ENCODE data around the gene TPSAB1.
"Not testable (repeated sequence)": the region's sequence is repeated elsewhere in the genome, so short reads cannot be mapped to it uniquely, and the experiment has no call there.

Gene TPSAB1

GRCh38 chr16:1240436-1240835 is at the start of gene TPSAB1:
Gene TPSAB1, plus strand, starts transcription at chr16:1240705. Its CDS starts 234 bp downstream, at chr16:1240939.
- DNase-seq (ENCODE audit: low read depth); H3K4me3 ChIP-seq (ENCODE audit: low read depth, low read length): not testable (repeated sequence)

- not testable (repeated sequence) for DNase-seq (ENCODE audit: low read depth); H3K4me3 ChIP-seq (ENCODE audit: low read depth, low read length)
Observed at GRCh38 chr16:1190789-1191188, 49.7 kb upstream of the TPSAB1 start.

- no peak overlapping the region for H3K4me3 ChIP-seq (ENCODE audit: low read depth, low read length)
- no peak for DNase-seq (ENCODE audit: low read depth)
Observed at GRCh38 chr16:1192384-1193073, 48.0 kb upstream of the TPSAB1 start.

- no peak overlapping the region for H3K4me3 ChIP-seq (ENCODE audit: low read depth, low read length)
- no peak for DNase-seq (ENCODE audit: low read depth)
Observed at GRCh38 chr16:1193143-1193824, 47.2 kb upstream of the TPSAB1 start.

GRCh38 chr16:1193825-1194581 is 46.5 kb upstream of the TPSAB1 start:
- no peak overlapping the region for H3K4me3 ChIP-seq (ENCODE audit: low read depth, low read length)
- DNase-seq (ENCODE audit: low read depth) = no peak

GRCh38 chr16:1194665-1195392 is 45.7 kb upstream of the TPSAB1 start:
- no peak for DNase-seq (ENCODE audit: low read depth)
- H3K4me3 ChIP-seq (ENCODE audit: low read depth, low read length) = no peak overlapping the region

GRCh38 chr16:1195393-1195666 is 45.2 kb upstream of the TPSAB1 start:
- H3K4me3 ChIP-seq (ENCODE audit: low read depth, low read length) = no peak overlapping the region
- no peak for DNase-seq (ENCODE audit: low read depth)

GRCh38 chr16:1196494-1196893 is 44.0 kb upstream of the TPSAB1 start:
- DNase-seq (ENCODE audit: low read depth) = no peak
- H3K4me3 ChIP-seq (ENCODE audit: low read depth, low read length) = no peak overlapping the region

- H3K4me3 ChIP-seq (ENCODE audit: low read depth, low read length) = no peak overlapping the region
- DNase-seq (ENCODE audit: low read depth) = no peak
Observed at GRCh38 chr16:1197237-1197866, 43.2 kb upstream of the TPSAB1 start.

GRCh38 chr16:1198194-1198593 is 42.3 kb upstream of the TPSAB1 start:
- no peak for DNase-seq (ENCODE audit: low read depth)

GRCh38 chr16:1198671-1199346 is 41.7 kb upstream of the TPSAB1 start:
- DNase-seq (ENCODE audit: low read depth); H3K4me3 ChIP-seq (ENCODE audit: low read depth, low read length): not testable (repeated sequence)

More at GRCh38 chr16:1198194-1198593, 42.3 kb upstream of the TPSAB1 start:
- no peak overlapping the region for H3K4me3 ChIP-seq (ENCODE audit: low read depth, low read length)

GRCh38 chr16:1199347-1200013 is 41.0 kb upstream of the TPSAB1 start:
- no peak for DNase-seq (ENCODE audit: low read depth)
- H3K4me3 ChIP-seq (ENCODE audit: low read depth, low read length) = no peak overlapping the region

- DNase-seq (ENCODE audit: low read depth) = no peak
- no peak overlapping the region for H3K4me3 ChIP-seq (ENCODE audit: low read depth, low read length)
Observed at GRCh38 chr16:1200014-1200627, 40.4 kb upstream of the TPSAB1 start.

GRCh38 chr16:1201444-1201843 is 39.1 kb upstream of the TPSAB1 start:
- H3K4me3 ChIP-seq (ENCODE audit: low read depth, low read length) = no peak overlapping the region
- no peak for DNase-seq (ENCODE audit: low read depth)

GRCh38 chr16:1202274-1202673 is 38.2 kb upstream of the TPSAB1 start:
- no peak overlapping the region for H3K4me3 ChIP-seq (ENCODE audit: low read depth, low read length)
- no peak for DNase-seq (ENCODE audit: low read depth)

GRCh38 chr16:1204933-1205332 is 35.6 kb upstream of the TPSAB1 start:
- no peak for DNase-seq (ENCODE audit: low read depth)
- no peak overlapping the region for H3K4me3 ChIP-seq (ENCODE audit: low read depth, low read length)

- H3K4me3 ChIP-seq (ENCODE audit: low read depth, low read length) = no peak overlapping the region
- no peak for DNase-seq (ENCODE audit: low read depth)
Observed at GRCh38 chr16:1206326-1206725, 34.2 kb upstream of the TPSAB1 start.

- H3K4me3 ChIP-seq (ENCODE audit: low read depth, low read length) = no peak overlapping the region
- DNase-seq (ENCODE audit: low read depth) = no peak
Observed at GRCh38 chr16:1206786-1207185, 33.7 kb upstream of the TPSAB1 start.

All from skeletal muscle cell (primary cell).